ENCODE data around the gene PNRC2. TPM values are rescaled to one million over a fixed set of nuclear protein-coding genes. Genes with fewer than 3 reads are reported as not detected.

PNRC2 gene
- total and polyA plus RNA-seq, 10 of the 15 experiments (the other 5 are each of a cell fraction or from before 2014, with no cell fraction given): 106 to 205 (median 163) TPM

DNA sequence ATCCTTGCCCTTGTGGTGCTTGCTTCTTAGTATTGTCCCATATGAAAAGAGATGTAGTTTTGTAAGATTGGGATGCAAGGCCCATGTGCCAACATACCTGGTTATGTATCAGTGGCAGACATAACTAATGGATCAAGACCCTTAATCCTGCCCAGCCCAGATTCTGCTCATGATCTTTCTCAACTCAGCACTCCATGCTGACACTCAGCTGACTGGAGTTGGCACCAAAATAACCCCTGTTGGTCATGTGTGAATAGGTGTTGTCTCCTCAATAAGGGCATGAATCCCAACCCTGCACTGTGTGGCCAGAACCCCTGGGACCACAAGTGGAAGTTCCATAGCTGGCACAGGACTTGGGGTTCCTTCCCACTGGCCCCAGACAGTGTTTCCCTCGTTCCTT is 32.5 kb upstream of the PNRC2 start:
- ChIA-PET POLR2A (no interaction called here), SMC1A (ENCODE audit: uncharacterized antibody, unreplicated experiment) (interaction anchor here (1.2 kb wide), 1 partner anchor 117 kb away, joined by 3 read pairs; no protein-coding TSS in a partner anchor), CTCF (interaction anchor here (1.4 kb wide), 1 partner anchor 155 kb away, joined by 4 read pairs; no protein-coding TSS in a partner anchor), RAD21 (ENCODE audit: unreplicated experiment) (no interaction called here)
- Histone ChIP-seq H3K9ac (ENCODE audit: control insufficient read depth, insufficient read depth, low read length) (no peak overlapping the region), H3K4me2 (ENCODE audit: control insufficient read depth, insufficient read depth) (no peak overlapping the region), H3K4me3 (no peak overlapping the region), H3K79me2 (ENCODE audit: control insufficient read depth, insufficient read depth, low read length) (no peaks in the 10 kb centered on the region), H4K20me1 (ENCODE audit: control insufficient read depth, insufficient read depth) (no peaks in the 10 kb centered on the region), H3K36me3 (ENCODE audit: control insufficient read depth in 2 of 2, insufficient read depth in 2 of 2, low read length in 1 of 2) (no peaks in the 10 kb centered on the region), H3K27me3 (replicated peaks in 1 of 2; ENCODE audit: control insufficient read depth in 2 of 2, insufficient read depth in 2 of 2, low read length in 1 of 2) (no peaks in the 10 kb centered on the region), H2AFZ (ENCODE audit: control insufficient read depth, low read depth, low read length) (no peak overlapping the region), H3K27ac (ENCODE audit: control insufficient read depth, insufficient read depth) (no peak overlapping the region), H3K9me3 (replicated peaks; ENCODE audit: control insufficient read depth, insufficient read depth, low read length) (no peaks in the 10 kb centered on the region), H3K4me1 (ENCODE audit: control insufficient read depth, insufficient read depth, low read length) (peaks cover 12% of the 10 kb centered on the region)
- no peak for ATAC-seq
- in situ Hi-C loops (cut with MboI) (no loop called here), intact Hi-C loops (cut with micrococcal nuclease; ENCODE audit: unreplicated experiment) (no loop called here)
- DNase-seq (ENCODE audit: low read depth, low spot score): no peak
- 38% methylated on average over 1 of the region's 1 CpG for WGBS (ENCODE audit: insufficient coverage, insufficient replicate concordance, low lambda C conversion rate, missing lambda C conversion rate)
- BruUV-seq (replicated peaks): no TSS peak
- no peak for FAIRE-seq
- TF ChIP-seq ZSCAN29 (IDR thresholded peaks at IDR 0.05) (no peak), NBN (IDR thresholded peaks at IDR 0.05) (no peak), SMAD1 (IDR thresholded peaks at IDR 0.05; ENCODE audit: low read depth, partially characterized antibody) (no peak), RAD51 (IDR thresholded peaks at IDR 0.05) (no peak), POU2F2 (IDR thresholded peaks at IDR 0.05; ENCODE audit: borderline replicate concordance, low read depth, low read length) (no peak), BRCA1 (IDR thresholded peaks at IDR 0.05; ENCODE audit: low read depth, low read length) (no peak), EGR1 (IDR thresholded peaks at IDR 0.05; ENCODE audit: borderline replicate concordance in 1 of 2, low read depth in 2 of 2, low read length in 2 of 2) (no peak), IKZF2 (IDR thresholded peaks at IDR 0.05) (no peak)
- TF ChIP-seq, protein P1, sequence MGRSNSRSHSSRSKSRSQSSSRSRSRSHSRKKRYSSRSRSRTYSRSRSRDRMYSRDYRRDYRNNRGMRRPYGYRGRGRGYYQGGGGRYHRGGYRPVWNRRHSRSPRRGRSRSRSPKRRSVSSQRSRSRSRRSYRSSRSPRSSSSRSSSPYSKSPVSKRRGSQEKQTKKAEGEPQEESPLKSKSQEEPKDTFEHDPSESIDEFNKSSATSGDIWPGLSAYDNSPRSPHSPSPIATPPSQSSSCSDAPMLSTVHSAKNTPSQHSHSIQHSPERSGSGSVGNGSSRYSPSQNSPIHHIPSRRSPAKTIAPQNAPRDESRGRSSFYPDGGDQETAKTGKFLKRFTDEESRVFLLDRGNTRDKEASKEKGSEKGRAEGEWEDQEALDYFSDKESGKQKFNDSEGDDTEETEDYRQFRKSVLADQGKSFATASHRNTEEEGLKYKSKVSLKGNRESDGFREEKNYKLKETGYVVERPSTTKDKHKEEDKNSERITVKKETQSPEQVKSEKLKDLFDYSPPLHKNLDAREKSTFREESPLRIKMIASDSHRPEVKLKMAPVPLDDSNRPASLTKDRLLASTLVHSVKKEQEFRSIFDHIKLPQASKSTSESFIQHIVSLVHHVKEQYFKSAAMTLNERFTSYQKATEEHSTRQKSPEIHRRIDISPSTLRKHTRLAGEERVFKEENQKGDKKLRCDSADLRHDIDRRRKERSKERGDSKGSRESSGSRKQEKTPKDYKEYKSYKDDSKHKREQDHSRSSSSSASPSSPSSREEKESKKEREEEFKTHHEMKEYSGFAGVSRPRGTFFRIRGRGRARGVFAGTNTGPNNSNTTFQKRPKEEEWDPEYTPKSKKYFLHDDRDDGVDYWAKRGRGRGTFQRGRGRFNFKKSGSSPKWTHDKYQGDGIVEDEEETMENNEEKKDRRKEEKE (IDR thresholded peaks at IDR 0.05): no peak
- TF ChIP-seq, protein P2, sequence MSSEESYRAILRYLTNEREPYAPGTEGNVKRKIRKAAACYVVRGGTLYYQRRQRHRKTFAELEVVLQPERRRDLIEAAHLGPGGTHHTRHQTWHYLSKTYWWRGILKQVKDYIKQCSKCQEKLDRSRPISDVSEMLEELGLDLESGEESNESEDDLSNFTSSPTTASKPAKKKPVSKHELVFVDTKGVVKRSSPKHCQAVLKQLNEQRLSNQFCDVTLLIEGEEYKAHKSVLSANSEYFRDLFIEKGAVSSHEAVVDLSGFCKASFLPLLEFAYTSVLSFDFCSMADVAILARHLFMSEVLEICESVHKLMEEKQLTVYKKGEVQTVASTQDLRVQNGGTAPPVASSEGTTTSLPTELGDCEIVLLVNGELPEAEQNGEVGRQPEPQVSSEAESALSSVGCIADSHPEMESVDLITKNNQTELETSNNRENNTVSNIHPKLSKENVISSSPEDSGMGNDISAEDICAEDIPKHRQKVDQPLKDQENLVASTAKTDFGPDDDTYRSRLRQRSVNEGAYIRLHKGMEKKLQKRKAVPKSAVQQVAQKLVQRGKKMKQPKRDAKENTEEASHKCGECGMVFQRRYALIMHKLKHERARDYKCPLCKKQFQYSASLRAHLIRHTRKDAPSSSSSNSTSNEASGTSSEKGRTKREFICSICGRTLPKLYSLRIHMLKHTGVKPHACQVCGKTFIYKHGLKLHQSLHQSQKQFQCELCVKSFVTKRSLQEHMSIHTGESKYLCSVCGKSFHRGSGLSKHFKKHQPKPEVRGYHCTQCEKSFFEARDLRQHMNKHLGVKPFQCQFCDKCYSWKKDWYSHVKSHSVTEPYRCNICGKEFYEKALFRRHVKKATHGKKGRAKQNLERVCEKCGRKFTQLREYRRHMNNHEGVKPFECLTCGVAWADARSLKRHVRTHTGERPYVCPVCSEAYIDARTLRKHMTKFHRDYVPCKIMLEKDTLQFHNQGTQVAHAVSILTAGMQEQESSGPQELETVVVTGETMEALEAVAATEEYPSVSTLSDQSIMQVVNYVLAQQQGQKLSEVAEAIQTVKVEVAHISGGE (CRISPR knock-in tag; IDR thresholded peaks at IDR 0.05): no peak
- TF ChIP-seq, protein P3, sequence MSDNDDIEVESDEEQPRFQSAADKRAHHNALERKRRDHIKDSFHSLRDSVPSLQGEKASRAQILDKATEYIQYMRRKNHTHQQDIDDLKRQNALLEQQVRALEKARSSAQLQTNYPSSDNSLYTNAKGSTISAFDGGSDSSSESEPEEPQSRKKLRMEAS (IDR thresholded peaks at IDR 0.05; ENCODE audit: low read depth, low read length): no peak
- TF ChIP-seq, protein P4, sequence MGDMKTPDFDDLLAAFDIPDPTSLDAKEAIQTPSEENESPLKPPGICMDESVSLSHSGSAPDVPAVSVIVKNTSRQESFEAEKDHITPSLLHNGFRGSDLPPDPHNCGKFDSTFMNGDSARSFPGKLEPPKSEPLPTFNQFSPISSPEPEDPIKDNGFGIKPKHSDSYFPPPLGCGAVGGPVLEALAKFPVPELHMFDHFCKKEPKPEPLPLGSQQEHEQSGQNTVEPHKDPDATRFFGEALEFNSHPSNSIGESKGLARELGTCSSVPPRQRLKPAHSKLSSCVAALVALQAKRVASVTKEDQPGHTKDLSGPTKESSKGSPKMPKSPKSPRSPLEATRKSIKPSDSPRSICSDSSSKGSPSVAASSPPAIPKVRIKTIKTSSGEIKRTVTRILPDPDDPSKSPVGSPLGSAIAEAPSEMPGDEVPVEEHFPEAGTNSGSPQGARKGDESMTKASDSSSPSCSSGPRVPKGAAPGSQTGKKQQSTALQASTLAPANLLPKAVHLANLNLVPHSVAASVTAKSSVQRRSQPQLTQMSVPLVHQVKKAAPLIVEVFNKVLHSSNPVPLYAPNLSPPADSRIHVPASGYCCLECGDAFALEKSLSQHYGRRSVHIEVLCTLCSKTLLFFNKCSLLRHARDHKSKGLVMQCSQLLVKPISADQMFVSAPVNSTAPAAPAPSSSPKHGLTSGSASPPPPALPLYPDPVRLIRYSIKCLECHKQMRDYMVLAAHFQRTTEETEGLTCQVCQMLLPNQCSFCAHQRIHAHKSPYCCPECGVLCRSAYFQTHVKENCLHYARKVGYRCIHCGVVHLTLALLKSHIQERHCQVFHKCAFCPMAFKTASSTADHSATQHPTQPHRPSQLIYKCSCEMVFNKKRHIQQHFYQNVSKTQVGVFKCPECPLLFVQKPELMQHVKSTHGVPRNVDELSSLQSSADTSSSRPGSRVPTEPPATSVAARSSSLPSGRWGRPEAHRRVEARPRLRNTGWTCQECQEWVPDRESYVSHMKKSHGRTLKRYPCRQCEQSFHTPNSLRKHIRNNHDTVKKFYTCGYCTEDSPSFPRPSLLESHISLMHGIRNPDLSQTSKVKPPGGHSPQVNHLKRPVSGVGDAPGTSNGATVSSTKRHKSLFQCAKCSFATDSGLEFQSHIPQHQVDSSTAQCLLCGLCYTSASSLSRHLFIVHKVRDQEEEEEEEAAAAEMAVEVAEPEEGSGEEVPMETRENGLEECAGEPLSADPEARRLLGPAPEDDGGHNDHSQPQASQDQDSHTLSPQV (IDR thresholded peaks at IDR 0.05): no peak
